GM19025 (cell line): ENCODE data around the gene KRR1.
"Not testable (repeated sequence)": the region's sequence is repeated elsewhere in the genome, so short reads cannot be mapped to it uniquely, and the experiment has no call there.

Experiments
- ATAC-seq: cut with Tn5 transposase; IDR thresholded peaks from one replicate; pipeline ENCODE4 v1.9.1; 2021; ENCODE audit warnings: mild to moderate bottlenecking, low read depth, moderate library complexity; ENCODE audit not compliant: unreplicated experiment

Gene KRR1

GRCh38 chr12:75479963-75480461 is 31.4 kb downstream of the KRR1 start:
- peak; percentile 26 for ATAC-seq

DNA sequence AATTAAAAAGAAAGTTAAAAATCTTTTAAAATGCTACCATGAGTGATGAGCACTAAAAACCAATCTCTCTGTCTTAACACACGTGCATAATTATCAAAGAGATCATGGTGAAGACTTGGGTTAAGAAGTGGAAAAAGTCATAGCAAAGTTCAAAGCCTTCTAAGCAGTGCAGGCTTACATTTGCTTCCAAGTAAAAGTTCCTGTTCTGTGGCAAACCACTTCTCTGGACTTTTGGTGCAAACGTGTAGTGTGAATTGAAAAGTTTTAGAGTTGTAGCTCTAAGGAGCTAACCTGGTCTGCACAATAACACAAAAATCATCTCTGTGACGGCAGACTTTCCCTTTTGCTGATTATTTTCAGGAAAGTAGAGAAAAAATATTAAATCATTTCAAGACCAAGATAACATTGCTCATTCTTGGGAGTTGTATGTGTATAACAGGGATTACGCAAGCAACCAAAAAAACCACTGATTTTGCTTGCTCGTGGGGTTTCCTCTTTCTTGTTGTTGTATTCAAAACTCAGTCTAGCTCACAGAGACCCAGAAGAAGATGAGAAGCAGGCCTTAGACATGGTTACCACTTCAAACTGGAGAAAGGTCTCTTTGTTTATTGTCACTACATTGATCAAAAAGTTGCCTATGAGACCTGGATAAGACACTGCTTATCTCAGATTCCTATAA is 33.2 kb downstream of the KRR1 start:
- ATAC-seq: no peak

GRCh38 chr12:75477137-75477536 is 34.3 kb downstream of the KRR1 start:
- ATAC-seq: no peak

GRCh38 chr12:75476071-75476470 is 35.3 kb downstream of the KRR1 start:
- no peak for ATAC-seq

GRCh38 chr12:75474116-75474515 is 37.3 kb downstream of the KRR1 start:
- ATAC-seq: no peak

DNA sequence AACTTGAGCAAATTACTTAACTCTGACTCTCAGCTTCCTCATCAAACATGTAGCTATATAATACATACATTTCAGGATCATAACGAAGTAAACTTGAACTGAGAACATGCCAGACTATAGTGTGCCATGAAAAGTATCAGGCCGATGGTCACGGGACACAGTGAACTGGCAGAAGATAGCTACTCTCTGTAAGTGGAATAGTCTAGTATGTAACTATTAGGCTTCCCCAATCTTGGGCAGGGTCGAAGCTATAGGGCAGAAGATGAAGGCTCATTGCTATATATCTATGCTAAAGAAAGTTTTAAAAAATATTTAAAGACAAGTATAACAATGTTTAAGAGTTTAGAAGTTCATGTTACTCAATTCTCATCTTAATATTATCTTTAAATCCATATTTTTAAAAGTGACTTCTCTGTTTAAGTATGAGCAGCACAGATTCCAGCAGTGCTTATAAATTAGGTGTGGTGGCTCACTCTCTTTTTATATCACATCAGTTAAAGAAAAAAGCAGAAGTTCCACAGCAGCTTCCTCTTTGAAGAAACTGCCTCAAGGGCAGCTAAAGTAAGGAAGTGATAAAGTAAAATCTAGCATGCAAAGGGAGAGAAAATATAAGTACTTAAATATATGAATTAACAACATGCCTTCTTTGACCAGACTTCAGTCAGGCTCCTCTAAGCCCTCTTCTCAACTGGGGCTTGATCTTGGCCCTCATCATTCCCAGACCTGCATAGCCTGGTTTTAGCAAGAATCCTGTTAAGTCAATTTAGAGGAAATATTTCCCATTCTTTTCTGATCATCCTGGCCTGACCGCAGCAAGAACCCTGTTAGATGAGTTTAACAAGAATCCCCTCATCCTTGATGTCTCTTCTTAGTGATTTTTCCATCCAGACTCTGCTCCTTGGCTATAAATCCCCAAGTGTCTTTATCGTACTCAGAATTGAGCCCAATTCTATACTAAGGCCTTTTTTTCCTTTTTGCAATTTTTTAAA is 39.2 kb downstream of the KRR1 start:
- no peak for ATAC-seq

- no peak for ATAC-seq
These were observed 51.2 kb downstream of the KRR1 start for GRCh38 chr12:75460204-75460603.

- ATAC-seq: no peak
These were observed 51.7 kb downstream of the KRR1 start for GRCh38 chr12:75459755-75460154.

GRCh38 chr12:75457866-75458265 is 53.5 kb downstream of the KRR1 start:
- not testable (repeated sequence) for ATAC-seq

- ATAC-seq: no peak
These were observed 54.2 kb downstream of the KRR1 start for GRCh38 chr12:75457191-75457590.

DNA sequence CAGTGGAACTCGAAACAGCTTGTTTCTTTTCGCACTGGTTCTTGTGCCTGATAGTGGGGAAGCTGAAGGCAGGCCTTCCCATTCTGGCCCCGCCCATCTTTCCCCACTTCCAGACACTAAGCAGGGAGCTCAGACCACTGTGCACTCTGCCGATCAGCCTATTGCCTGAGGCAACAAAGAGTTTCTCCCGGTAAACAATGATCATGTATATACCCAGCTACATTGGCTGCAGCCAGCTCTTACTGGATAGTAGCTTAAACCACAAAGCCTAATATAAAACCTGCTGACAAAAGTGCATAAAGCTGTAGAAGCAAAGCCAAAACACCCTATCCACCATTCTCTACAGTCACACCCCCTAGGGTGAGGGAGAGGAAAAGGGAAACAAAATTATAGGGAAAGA is 55.6 kb downstream of the KRR1 start:
- no peak for ATAC-seq

DNA sequence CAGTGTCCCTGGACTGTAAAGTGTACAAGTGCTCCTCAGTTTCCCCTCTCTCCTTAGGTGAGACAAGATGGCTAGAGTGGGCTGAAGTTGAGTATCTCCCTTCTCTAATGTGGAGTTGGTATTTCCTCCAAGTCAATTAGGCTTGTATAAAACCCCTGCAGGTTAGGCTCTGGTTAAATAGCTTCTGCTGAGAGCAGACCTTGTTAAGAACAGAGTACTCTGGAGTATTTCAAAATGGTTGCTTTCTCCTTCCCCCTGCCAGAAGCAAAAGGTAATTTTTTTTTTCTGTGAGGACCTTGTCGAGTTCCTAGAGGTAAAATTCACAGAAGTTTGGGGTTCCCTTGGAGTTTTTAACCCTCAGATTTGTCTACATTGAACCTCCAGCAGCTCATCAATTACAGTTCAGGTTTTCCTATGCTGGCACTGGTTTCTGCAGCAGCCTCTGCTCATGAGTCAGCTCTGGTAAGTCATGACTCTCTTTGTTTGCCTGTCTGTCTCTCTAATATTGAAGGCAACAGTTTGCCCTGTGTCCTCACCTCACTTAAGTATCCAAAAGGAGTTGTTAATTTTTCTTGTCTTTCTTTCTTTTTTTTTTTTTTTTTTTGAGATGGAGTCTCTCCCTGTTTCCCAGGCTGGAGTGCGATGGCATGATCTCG is 58.6 kb downstream of the KRR1 start:
- no peak for ATAC-seq

DNA sequence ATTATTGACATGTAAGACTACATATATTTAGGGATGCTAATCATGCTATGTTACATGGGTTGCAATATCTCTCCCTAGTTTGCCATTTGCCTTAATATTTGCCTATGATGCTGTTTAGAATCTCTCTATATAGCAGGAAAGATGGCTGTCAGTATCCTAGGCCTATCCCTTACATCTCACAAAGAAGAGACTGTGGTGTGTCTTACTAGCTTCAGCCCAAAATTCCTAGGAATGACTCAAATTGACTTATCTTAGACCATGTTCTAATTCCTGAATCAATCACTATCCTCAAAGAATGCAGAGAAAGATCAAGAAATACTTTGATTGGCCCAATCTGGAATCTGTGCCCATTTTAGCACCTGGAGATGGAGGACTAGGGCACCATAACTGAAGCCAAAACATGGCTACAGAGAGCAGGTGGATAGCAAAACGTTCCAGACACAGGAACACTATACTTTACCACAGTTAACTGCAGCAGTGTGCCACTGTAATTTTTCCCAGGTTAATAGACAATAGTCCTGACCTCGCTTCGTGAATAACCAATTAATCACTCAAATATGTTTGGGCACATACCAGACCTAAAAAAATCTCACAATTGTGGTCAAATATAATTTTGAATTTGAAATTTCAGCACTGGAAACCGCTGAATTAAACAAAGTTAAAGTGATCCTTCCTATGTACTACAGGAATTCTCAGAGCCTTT is 63.6 kb downstream of the KRR1 start:
- no peak for ATAC-seq

DNA sequence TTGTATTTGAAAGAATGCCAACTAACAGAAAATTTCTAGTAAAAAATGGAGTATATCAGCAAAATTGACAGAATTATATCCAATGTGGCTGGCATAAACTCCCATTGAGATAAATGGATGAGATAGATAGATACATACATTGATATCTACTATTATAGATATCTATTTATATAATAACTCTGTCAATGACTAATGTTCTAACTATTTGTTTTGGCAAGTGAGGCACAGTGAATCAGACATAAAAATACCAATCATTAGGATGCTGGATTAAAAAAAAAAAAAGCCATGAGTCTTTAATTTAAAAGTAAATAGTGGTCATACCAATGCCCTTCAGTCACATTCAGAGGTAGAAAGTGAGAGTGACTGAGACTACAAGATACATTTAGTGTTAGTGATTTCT is 64.6 kb downstream of the KRR1 start:
- ATAC-seq: no peak

DNA sequence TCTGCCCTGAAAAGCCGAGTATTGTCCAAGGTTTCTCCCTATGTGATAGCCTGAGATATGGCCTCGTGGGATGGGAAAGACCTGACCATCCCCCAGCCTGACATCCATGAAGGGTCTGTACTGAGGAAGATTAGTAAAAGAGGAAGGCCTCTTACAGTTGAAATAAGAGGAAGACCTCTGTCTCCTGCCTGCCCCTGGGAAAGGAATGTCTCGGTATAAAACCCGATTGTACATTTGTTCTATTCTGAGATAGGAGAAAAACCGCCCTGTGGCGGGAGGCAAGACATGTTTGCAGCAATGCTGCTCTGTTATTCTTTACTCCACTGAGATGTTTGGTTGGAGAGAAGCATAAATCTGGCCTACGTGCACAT is 66.3 kb downstream of the KRR1 start:
- ATAC-seq: not testable (repeated sequence)

- ATAC-seq: no peak
These were observed 66.8 kb downstream of the KRR1 start for GRCh38 chr12:75444429-75445136.

DNA sequence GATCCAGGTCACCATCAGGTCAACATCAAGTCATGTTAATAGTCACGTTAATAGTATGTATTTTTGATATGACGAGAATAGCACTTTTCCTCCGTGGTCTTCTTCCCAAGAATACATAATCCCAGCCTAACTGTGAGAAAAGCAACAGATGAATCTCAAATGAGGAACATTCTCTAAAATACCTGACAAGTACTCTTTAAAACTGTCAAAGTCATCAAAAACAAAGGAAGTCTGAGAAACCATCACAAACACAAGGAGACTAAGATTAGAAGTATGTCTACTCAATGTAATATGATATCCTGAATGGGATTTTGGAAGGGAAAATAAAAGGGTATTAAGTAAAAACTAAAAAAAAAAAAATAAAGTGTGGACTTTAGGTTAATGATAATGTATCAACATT is 67.7 kb downstream of the KRR1 start:
- ATAC-seq: no peak

DNA sequence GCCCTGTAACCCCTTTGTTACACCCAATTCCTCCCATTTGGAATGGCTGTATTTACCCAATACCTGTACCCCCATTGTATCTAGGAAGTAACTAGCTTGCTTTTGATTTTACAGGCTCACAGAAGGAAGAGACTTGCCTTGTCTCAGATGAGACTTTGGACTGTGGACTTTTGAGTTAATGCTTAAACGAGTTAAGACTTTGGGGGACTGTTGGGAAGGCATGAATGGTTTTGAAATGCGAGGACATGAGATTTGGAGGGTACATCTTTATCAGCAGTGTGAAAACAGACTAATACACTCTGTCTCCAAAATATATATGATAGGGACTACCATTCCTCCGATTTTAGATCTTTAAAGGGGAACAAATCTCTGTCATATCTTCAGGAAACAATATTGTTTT is 69.0 kb downstream of the KRR1 start:
- ATAC-seq: not testable (repeated sequence)

DNA sequence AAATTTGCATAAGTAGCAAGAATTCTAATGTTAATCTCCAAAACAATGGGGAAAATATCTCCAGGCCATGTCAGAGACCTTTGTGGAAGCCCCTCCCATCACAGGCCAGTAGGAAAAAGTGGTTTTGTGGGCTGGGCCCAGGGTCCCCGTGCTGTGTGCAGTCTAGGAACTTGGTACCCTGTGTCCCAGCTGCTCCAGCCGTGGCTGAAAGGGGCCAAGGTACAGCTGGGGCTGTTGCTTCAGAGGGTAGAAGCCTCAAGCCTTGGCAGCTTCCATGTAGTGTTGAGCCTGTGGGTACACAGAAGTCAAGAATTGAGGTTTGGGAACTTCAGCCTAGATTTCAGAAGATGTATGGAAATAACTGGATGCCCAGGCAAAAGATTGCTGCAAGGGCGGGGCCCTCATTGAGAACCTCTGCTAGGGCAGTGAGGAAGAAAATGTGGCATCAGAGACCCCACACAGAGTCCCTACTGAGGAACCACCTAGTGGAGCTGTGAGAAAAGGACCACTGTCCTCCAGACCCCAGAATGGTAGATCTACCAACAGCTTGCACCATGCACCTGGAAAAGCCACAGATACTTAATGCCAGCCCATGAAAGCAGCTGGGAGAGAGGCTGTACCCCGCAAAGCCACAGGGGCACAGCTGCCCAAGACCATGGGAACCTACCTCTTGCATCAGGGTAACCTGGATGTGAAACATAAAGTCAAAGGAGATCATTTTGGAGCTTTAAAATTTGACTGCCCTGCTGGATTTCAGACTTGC is 69.5 kb downstream of the KRR1 start:
- not testable (repeated sequence) for ATAC-seq
